IPS-18c (cell line): ENCODE data around the gene TCF7L1.
"Not testable (repeated sequence)": the region's sequence is repeated elsewhere in the genome, so short reads cannot be mapped to it uniquely, and the experiment has no call there.

ENCODE experiments used
- H3K4me3 ChIP-seq: 2 replicates; pipeline ENCODE4 v1.7.0; 2013; ENCODE audit warnings: low read depth, mild to moderate bottlenecking, low read length, moderate library complexity; ENCODE audit not compliant: insufficient read depth
- H3K9me3 ChIP-seq: one replicate; pipeline ENCODE4 v1.6.1; 2013; ENCODE audit warnings: mild to moderate bottlenecking, low read length, moderate library complexity; ENCODE audit not compliant: control insufficient read depth, insufficient read depth

Gene TCF7L1

DNA sequence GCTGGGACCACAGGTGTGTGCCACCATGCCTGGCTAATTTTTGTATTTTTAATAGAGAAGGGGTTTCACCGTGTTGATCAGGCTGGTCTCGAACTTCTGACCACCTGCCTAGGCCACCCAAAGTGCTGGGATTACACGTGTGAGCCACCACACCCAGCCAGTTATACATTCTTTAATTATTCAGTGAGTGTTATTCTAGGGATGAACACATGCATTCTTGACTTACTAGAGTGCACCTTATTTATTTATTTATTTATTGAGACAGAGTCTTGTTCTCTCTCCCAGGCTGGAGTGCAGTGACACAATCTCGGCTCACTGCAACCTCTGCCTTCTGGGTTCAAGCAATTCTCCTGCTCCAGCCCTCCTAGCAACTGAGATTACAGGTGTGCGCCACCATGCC, 6.7 kb upstream of the TCF7L1 start:
- H3K4me3 ChIP-seq, H3K9me3 ChIP-seq: not testable (repeated sequence)

- Histone ChIP-seq H3K9me3 (no peaks in the 10 kb centered on the region), H3K4me3 (no peak overlapping the region)
Measured at GRCh38 chr2:85129861-85130260, 3.3 kb upstream of the TCF7L1 start.

GRCh38 chr2:85130407-85130806, 2.8 kb upstream of the TCF7L1 start:
- H3K9me3 ChIP-seq = peaks cover 1% of the 10 kb centered on the region
- H3K4me3 ChIP-seq = no peak overlapping the region

DNA sequence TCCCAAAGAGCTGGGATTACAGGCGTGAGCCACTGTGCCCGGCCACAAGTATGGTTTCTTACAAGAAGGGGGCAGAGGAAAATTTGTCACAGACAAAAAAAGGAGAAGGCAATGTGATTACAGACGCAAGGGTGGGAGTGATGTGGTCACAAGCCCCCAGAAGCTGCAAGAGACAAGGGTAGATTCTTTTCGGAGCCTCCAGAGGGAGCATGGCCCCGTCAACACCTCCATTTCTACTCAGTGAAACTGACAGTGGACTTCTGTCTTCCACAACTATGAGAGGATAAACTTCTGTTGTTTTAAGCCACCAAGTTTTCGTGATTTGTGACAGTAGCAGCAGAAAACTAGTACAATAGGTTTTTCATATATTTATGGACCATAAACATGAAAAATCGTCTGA, 2.1 kb upstream of the TCF7L1 start:
- Histone ChIP-seq H3K9me3 (peaks cover 2% of the 10 kb centered on the region), H3K4me3 (no peak overlapping the region)

- Histone ChIP-seq H3K4me3 (peak overlapping the region; percentile 74; the same call in 1 of the 2 replicates), H3K9me3 (peaks cover 2% of the 10 kb centered on the region)
Measured at GRCh38 chr2:85132397-85132796, 795 bp upstream of the TCF7L1 start.

- H3K4me3 ChIP-seq = peak overlapping the region; percentile 93
- H3K9me3 ChIP-seq = peaks cover 2% of the 10 kb centered on the region
Measured at GRCh38 chr2:85133751-85134254, 611 bp downstream of the TCF7L1 start.

GRCh38 chr2:85134255-85134895, 1.2 kb downstream of the TCF7L1 start:
- peak overlapping the region; percentile 93 for H3K4me3 ChIP-seq
- peaks cover 2% of the 10 kb centered on the region for H3K9me3 ChIP-seq

- Histone ChIP-seq H3K9me3 (peaks cover 2% of the 10 kb centered on the region), H3K4me3 (peak overlapping the region; percentile 93)
Measured at GRCh38 chr2:85134896-85135659, 1.9 kb downstream of the TCF7L1 start.

GRCh38 chr2:85135660-85135914, 2.4 kb downstream of the TCF7L1 start:
- peak overlapping the region; percentile 93 for H3K4me3 ChIP-seq

DNA sequence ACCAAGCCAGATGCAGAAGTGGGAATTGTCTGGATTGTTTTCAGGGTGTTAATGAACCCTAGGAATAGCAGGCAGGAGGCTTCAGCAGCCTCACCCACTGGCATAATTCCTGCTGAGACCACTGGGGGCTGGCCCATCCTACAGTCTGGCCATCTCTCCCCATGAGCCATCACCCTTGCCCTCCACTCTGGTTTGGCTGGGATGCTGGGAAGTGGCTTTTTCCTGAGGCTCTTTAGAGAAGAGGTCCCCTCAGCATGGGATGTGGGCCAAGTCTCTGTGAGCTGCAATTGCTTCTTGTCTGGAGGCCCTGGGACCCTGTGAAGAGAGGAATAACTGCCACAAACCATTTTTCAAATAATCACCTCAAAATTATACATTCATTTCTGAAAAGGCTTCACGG, 4.0 kb downstream of the TCF7L1 start:
- Histone ChIP-seq H3K4me3 (no peak overlapping the region), H3K9me3 (peaks cover 2% of the 10 kb centered on the region)

More at GRCh38 chr2:85135660-85135914, 2.4 kb downstream of the TCF7L1 start:
- H3K9me3 ChIP-seq = peaks cover 2% of the 10 kb centered on the region

DNA sequence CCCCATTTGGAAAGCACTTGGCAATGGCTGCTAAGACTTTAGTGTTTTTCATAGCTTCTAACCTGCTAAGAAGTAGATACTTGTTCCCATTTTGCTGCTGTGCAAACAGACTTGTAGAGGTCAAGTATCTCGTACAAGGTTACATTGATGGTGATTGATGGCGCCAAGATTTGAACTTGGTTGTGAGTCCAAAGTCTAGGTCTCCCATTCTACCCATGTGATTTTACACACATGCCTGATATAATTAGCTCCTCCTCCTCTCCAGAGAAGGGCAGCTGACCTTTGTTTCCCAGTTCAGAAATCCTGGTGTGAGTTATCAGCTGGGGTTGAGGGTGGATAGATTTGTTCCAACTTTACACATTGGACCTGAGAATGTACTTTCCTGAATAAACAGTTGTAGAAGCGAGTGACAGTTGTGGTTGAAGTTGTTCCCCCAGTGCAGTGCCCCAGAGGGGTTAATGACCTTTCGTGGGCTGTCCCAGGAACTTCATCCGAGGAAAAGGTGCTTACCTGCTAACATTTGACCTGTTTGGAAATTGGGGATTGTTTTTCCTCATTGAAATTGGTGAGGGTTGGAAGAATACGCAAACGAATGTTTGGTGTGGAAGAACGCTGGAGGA, 10.4 kb downstream of the TCF7L1 start:
- H3K9me3 ChIP-seq = no peaks in the 10 kb centered on the region
- no peak overlapping the region for H3K4me3 ChIP-seq

DNA sequence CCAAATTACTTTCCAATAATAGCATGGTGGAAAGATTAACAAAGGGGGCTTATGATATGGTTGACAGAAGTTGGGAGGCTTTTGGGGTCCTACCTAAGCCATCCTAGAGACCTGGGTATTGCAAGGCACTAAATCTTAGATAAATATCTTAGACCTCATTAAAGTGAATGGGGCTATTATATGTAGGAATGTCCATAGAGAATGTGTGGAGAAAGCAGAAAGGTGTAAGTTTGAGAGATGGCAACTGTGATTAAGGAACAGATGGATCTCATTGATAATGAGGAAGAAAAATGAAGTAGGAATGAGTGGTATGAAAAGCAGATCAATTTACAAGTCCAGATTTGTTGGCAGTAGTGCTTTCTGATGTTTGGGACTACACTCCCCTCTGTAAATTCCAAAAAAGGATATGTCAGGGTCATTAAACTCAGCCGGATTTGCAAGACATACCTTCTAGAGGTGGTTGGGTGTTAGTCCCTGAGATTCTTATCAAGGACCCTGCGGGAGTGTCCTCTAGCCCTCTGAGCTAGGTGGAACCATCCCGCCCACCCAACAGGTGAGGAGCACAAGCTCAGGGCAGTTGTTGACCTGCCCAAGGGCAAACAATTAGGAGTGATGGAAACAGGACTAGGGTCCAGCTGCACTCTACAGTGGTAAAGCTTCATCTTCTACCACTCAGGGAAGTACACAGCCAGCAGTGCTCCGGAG, 12.1 kb downstream of the TCF7L1 start:
- H3K9me3 ChIP-seq = no peaks in the 10 kb centered on the region
- no peak overlapping the region for H3K4me3 ChIP-seq

GRCh38 chr2:85148190-85148589, 15.0 kb downstream of the TCF7L1 start:
- H3K9me3 ChIP-seq = no peaks in the 10 kb centered on the region
- no peak overlapping the region for H3K4me3 ChIP-seq

- H3K9me3 ChIP-seq = no peaks in the 10 kb centered on the region
Measured at GRCh38 chr2:85151026-85151425, 17.8 kb downstream of the TCF7L1 start.

DNA sequence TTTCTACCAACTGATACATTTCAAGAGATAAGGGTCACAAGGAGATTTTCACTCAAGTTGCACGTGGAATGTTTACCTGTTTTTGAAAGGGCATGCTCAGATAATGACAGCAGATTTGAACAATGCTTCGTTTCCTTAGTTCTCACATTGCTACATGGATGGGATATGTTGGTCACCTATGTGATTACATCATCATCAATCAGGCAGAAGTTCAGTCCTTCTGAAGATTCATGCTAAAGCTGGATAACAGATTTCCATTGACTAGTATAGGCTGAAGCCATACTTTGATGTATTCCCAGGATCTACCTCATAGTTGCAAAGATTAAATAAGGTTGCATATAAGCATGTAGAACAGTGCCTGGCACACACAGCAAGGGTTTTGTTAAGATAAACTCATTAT, 19.7 kb downstream of the TCF7L1 start:
- no peak overlapping the region for H3K4me3 ChIP-seq
- H3K9me3 ChIP-seq = no peaks in the 10 kb centered on the region

More at GRCh38 chr2:85151026-85151425, 17.8 kb downstream of the TCF7L1 start:
- no peak overlapping the region for H3K4me3 ChIP-seq

DNA sequence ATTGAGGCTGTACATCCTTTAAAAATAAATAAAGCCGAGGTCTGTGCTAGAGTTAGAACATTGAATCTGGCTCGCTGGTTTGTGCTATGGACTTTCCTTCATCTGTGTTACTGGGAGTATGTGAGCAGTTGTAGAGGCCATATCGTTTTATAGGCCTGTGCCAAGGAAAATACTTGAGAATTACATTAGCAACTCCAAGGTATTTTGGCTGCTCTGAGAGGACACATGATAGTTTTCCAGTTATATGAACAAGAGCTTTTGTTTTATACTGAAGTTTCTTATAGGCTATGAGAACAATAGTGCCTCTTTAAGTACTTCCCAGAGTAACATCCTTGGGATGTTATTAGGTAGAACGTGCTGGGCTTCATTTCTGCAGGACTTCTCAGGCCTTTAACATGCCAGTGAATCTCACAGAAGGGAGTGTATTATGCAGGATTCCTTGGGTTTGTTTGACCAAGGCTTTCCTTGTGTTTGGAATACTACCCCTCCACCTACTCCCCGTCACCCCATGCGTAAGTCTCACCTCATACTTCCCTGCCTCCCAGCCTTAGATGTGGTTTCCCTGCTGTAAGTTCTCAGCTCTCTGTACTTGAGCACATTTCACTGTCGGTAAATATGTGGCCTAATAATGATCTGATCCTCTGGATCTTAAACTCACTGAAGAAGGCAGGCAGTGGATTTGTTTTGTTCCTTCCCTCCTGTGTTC, 21.0 kb downstream of the TCF7L1 start:
- Histone ChIP-seq H3K9me3 (no peaks in the 10 kb centered on the region), H3K4me3 (no peak overlapping the region)

- H3K9me3 ChIP-seq, H3K4me3 ChIP-seq: not testable (repeated sequence)
Measured at GRCh38 chr2:85155082-85155481, 21.9 kb downstream of the TCF7L1 start.
